HG03039 (cell line): Measurements from ENCODE around the gene ABCG2.
"Not testable (repeated sequence)": the region's sequence is repeated elsewhere in the genome, so short reads cannot be mapped to it uniquely, and the experiment has no call there.

Source experiments
- ATAC-seq: cut with Tn5 transposase; IDR thresholded peaks from one replicate; pipeline ENCODE4 v1.9.1; 2021; ENCODE audit warnings: mild to moderate bottlenecking, moderate library complexity; ENCODE audit not compliant: unreplicated experiment

ABCG2 gene

DNA sequence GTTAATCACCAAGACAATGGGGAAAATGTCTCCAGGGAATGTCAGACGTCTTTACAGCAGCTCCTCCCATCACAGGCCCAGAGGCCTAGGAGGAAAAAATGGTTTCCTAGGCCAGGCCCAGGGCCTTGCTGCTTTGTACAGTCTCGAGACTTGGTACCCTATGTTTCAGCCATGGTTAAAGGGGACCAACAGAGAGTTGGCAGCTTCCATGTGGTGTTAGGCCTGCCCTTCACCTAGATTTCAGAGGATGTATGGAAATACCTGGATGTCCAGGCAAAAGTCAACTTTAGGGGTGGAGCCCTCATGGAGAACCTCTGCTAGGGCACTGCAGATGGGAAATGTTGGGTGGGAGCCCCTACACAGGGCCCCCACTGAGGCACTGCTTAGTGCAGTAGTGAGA lies 38.5 kb downstream of the ABCG2 start:
- ATAC-seq: no peak

DNA sequence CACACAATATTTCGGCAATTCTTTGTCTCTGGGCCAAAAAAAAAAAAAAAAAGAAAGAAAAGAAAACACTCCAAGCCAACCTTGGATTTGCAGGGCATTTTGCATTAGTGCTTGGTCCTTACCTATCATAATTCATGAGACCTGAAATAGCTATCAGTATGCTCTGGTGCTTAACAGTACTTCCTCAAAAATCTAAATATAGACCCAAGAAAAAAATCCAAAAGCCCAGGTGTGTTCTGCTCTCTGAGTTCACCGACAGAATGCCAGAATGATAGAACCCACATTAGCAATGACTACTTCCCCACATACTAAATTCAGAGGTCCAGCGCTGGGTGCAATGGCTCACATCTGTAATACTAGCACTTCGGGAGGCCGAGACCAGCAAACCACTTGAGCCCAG lies 42.9 kb downstream of the ABCG2 start:
- no peak for ATAC-seq

DNA sequence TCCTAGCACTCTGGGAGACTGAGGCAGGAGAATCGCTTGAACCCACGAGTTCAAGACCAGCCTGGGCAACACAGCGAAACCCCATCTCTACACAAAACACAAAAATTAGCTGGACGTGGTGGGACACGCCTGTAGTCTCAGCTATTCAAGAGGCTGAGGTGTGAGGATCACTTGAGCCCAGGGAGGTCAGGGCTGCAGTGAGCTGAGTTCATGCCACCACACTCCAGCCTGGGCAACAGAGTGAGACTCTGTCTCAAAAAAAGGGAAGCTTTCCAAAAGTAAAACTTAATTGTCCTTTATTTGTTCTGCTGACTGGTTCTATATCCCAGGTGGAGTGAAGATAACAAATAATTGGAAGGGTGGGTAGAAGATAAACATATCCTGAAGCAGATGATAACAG lies 45.6 kb downstream of the ABCG2 start:
- no peak for ATAC-seq

DNA sequence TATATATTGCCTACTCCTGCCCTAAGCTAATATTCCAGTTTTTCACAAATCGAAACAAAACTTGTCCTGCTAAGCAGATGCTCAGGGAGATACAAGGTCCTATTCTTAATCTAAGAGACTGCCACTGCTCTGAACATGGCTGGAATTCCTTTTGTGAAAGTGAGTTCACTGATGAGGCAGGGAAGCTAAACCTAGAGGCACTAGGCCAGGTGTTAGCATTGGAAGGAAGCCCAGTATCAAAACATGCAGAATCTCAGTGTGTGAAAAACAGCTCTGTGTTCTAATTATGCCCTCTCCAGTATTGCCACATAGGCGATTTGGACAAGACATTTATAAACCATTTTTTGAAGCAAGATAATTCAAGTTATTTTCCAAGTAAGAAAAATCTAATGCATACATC lies 47.6 kb downstream of the ABCG2 start:
- ATAC-seq: no peak

DNA sequence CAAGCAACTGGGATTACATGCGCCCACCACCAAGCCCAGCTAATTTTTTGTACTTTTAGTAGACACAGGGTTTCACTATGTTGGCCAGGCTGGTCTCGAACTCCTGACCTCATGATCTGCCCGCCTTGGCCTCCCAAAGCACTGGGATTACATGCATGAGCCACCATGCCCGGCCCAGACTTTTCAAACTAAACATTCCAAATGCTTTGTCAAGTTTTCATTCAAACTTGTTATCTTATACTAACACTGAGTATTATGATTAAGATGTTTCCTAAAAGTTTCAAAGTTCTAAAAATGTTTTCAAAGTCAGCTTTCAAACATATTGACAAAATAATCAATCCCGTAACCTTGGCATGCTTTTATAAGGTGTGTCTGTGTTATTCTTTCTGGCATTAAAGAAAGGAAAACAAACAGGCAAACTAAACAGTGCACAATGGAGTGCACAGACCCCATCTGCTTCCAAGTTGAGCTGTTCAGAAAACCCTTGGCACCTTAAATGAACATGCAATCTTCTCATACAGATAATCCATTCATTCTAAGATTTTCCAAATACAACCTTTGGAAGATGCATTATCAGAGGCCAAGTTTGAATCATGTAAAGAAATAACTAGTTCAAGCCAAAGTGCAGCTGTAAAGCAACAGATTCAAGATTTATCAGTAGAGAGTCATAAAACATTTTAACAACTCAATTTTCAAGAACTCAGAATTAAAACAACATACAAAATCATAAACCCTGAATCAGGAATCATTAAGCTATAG lies 49.1 kb downstream of the ABCG2 start:
- ATAC-seq: no peak

DNA sequence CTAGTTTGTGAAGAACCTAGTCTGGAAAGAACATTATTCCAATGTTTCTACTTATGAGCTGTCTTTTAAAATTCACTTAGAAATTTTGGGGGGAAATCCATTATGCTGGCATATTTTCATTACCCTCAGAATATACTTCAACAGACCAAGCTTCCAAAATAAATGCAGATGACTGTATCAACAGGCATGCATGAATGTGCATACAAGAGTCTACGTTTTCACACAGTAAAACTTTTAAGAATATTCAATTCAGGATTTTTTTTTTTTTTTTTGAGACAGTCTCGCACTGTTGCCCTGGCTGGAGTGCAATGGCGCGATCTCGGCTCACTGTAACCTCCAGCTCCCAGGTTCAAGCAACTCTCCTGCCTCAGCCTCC lies 49.7 kb downstream of the ABCG2 start:
- no peak for ATAC-seq

DNA sequence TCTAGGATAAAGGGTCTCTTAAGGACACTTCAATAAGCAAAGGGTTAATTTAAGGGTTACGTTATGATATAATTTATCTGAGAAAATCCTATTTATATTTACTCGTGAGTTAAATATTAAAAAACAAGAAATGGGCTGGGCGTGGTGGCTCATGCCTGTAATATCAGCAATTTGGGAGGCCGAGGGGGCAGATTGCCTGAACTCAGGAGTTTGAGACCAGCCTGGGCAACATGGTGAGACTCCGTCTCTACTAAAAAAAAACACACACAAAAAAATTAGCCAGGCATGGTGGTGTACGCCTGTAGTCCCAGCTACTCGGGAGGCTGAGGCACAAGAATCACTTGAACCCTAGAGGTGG lies 50.4 kb downstream of the ABCG2 start:
- ATAC-seq: not testable (repeated sequence)

DNA sequence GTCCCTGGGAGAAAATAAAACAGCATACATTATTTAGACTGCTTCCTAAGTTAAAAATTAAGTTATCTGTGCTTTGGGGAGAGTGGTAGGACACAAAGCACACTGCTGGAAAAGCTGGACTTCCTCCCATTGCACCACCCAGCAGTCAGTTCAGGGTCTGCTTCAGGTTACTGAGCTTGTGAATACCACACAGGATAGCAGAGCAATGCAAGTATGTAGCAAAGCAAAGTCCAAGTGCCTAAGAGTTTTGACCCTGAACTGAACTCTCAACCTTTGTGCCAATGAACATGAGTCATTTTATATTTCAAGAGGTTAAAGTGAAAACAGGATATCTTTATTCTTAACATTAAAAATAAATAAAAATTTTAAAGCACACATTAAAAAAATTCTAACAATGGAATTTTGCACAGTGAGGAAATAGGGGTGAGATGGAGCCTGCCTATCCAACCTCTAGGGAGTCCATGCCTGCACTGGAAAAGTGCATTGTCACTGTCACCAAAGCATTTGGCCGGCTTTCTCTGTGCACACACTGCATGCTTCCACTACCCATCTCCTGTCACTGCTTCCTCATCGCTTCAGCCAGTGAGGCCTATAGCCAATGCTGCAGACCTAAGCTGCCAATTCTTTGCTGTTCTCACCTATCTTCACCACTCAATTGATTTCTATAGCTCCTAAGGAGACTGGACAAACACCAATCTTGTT lies 50.9 kb downstream of the ABCG2 start:
- ATAC-seq: no peak

DNA sequence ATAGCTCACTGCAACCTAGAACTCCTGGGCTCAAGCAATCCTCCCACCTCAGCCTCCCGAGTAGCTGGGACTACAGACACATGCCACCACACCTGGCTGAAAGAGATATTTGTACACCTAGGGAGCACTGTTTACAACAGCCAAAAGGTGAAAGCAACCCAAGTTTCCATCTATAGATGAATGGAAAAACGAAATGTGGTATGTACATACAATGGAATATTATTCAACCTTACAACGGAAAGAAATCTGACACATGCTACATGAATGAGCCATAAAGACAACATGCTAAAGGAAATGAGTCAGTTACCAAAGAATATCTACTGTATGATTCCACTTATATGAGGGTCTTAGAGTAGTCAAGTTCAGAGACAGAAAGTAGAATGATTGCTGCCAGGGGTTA lies 52.2 kb downstream of the ABCG2 start:
- ATAC-seq: no peak

DNA sequence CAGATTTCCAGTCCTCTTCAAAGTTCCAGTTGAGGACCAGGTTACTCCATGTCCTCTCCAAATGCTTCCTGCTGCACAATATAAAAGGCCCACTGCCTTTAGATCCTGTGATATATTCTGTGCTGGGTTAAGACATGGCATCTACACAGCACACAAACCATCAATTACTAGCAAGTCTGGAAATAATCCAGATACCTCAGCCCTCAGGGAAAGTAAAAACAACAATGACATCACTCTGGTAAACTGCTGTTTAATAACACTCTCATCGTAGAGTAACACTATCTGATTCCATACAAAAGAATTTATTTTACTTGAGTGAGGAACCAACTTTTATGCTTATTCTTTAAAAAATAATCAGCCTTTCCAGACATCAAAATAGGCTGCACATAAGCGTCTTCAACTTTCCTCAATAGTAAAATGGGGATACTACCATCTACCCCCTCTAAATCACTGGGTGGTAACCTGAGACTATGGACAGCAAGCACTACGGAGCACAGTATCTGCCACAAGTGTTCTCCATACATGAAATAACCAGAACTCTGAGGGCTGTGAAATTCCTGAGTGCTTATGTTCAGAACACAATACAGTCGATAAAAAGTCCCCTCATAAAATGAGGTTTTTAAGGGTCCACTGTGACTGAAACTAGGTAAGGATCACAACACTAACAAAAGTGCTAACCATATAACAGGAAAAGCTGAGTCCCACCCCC lies 53.4 kb downstream of the ABCG2 start:
- ATAC-seq: no peak

DNA sequence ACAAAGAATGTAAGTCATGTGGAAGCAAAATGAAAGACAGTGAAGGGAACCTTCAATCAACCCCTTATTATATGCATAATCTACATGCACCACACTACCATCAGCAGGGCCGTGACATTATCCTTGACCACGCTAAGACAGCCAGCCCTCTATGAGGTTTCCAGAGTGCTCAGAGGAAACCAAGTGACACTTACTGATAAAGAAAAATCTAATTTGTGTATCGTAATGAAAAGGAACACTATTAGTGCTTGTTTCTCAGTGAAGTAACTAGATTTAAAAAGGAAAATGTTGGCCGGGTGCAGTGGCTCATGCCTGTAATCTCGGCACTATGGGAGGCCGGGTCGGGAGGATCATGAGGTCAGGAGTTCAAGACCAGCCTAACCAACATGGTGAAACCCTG lies 56.4 kb downstream of the ABCG2 start:
- no peak for ATAC-seq

DNA sequence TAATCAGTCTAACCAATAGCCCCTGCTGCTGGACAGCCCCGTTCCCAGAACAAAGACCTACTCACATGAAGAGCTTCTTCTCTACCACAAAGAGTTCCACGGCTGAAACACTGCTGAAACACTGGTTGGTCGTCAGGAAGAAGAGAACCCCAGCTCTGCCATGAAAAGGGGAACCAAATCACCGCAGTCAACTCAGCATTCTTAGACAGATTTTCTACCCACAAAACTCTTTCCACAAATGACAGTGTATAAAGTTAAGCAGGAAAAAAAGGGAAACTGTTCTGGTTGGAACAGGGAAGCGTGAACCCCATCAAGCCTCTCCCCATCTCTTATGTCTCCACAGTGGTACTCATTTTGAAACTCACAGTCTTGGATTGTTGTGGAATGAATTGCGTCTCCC lies 57.3 kb downstream of the ABCG2 start:
- no peak for ATAC-seq

DNA sequence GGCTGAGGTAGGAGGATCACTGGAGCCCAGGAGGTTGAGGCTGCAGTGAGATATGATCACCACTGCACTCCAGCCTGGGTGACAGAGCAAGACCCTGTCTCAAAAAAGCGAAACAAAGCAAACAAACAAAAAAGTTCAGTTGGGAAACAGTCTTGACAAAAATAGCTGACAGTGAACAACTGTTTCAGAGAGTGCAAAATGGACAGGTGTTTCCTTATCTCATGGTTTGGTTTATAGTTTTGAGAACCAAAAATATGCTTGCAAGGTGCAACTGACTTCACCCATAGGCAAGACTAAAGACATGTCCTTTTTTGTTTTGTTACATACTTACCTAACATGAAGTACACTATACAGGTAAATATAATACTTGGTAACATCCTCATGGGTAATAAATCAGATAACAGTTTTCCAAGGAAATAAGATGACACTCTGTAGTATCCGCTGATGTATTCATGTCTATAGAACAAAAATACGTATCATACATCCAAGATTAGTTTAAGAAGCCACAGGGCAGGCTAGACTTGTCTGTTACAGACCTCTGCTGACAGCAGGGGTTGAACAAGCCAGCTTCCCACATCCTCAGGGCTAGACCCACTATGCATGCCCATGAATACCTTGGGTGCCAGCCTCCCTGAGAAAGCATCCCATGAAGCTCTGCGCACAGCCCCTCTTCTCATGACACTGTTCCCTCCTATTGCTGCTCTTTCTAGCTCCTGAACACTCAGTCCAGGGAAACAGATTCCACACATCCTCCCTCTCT lies 59.3 kb downstream of the ABCG2 start:
- ATAC-seq: no peak

DNA sequence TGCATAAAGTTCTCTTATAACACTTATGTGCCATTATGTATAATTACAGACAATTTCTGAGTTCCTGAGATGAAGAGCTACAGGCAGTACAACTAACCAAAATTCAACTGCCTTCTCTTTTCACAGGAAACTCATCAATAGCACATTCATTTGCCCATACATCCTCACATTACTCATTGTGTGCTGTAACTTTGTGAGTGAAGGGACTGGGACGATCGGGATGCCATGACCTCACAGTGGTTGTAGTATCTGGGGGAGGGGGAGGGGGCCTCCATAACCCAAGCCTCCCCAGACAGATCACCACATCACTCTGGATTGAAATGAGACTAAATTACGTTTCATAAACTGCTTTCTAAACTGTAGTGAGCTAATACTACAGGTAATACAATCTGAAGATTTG lies 60.7 kb downstream of the ABCG2 start:
- no peak for ATAC-seq

DNA sequence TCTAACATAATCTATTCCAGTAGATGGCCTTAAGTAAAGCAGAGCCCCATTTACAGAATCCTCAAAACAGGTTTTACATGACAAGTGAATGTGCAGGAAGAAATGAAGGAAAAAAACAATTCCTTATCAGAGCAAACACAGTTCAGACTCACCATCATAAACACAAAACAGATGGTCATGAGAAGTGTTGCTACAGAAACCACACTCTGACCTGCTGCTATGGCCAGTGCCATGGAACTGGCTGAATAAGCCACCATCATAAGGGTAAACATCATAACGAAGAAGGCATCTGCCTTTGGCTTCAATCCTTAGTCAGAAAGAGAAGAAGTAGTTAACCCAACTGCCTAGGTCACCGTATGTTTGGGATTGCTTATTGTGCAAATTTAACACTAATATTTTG lies 61.1 kb downstream of the ABCG2 start:
- ATAC-seq: no peak

DNA sequence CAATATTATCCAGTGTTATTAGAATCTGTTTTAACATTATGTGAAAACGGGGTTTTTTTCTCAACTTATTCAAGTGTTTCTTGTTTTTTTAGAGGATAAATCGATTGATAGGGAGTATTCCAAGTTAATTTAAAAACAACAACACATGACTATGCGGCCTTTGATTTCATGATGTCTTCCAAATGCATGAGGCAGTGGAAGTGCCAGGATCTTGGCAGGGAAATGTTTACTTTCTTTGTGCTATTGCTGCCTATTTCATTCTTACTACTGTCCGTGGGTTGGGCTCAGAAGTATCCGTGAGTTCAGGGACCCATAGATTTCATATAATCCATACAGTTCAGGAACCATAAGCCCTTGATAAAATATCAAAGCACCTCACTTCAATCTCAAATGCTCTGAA lies 64.6 kb downstream of the ABCG2 start:
- ATAC-seq: no peak

DNA sequence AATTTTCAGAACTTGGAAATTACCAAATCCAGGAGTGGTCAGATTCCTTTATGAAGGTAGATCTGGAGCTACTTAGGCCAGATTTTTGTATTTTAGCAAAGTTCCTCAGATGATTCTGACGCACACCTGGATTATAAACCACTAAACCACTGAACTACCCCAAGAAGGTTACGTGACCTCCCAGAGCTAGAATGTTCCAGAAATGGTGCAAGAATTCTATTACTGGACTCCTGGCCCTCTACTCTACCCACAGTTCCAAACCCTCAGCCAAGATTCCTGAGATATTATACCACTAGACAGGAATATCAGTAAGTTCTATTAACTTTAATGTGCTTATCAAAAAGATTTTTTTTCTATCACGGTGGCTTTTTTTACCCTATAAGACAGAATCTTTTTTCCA lies 67.1 kb downstream of the ABCG2 start:
- no peak for ATAC-seq

DNA sequence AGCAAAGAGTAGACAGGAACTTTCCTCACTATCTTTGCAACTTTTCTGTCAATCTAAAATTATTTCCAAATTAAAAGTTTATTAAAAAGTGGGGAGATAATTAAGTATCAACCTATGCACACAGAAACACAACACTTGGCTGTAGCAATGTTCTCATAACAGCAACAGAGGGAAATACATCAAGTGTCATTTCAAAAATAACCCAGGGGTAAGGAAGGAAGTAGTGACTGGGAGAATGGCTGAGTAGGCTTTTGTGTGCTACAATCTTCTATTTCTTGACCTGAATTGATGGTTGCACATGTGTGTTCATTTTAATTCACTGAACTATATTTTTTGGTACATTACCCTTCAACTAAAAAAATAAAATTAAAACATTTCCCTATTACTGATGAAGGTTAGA lies 67.5 kb downstream of the ABCG2 start:
- no peak for ATAC-seq

DNA sequence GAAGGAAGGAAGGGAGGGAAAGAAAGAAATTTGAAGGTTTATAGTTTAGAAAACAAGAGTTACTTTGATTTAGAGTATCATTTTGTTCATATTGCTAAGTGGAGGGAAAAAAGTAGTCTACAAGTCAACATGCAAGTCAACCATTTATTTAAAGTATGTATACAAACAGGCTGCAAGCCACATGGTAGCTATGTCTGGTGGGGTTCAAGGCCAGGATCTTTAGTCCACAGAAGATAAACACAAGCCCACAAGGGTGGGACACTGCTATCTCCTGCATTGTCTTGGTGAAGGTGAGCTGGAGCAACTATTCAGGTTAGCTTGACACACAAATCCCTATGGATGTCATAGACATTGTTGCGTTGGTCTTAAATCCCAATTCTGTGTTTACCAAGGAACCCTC lies 71.4 kb downstream of the ABCG2 start:
- ATAC-seq: no peak

DNA sequence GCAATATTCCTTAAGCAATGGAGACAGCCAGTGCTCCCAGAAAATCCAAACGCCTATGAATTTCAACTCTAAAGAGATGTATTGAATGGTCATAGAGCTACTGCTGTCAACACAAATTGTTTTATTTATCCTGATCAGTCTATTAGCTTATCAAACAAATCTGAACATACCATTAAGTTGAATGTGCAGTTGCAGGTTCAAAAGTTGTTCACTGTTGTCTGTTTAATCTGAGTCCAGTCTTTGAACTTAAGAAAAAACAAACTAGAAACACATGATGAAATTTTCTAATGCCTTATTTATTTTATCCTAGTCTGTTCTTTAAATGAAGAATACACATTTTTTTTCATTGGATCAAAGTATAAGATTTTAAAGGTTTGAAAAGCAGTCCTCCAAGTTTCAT lies 77.8 kb downstream of the ABCG2 start:
- no peak for ATAC-seq

DNA sequence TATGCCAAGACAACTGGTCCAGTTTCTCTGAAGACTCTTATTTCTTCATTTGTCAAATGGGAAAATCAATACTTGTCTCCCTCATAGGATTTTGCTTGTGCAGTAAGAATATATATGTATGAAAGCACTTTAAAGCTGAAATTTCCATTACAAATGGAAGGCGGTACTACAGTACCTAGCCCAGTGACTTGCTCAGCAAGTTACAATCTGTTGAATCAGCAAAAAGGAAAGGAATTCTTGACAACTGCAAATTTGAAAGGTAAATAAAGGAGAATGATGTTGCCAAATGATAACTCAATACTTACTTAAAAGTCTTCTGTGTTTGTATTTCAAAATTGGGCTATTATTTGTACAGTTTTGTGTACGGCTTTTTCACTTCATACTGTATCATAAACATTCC lies 79.9 kb downstream of the ABCG2 start:
- ATAC-seq: no peak
